K562 (cell line): ENCODE results near the gene PDE6G. TPM values are rescaled to one million over a fixed set of nuclear protein-coding genes. Genes with fewer than 3 reads are reported as not detected.
A peak's percentile ranks its signal among the peaks of the same experiment; 100 is the strongest.

Source experiments
- ATAC-seq: fragments of 200-7000 bp; cut with Tn5 transposase; 3 replicates; pipeline ENCODE4 v1.9.1; 2020; ENCODE audit warnings: moderate library complexity
- BruUV-seq: library from RNA; stranded (reverse); fragments of 400-500 nt; replicated peaks from 2 replicates; lab custom pipeline; 2021; lab: Mats Ljungman, UMichigan
- CTCF ChIA-PET: fragments of 300-600 bp; formaldehyde crosslinking; extraction: SDS; loops from one replicate; lab custom pipeline; 2021; ENCODE audit warnings: low intra/inter-chr PET ratio; lab: Yijun Ruan, JAX
- POLR2A ChIA-PET: fragments of 300-600, 350-650 bp; sonication (Branson Sonifier 250); formaldehyde crosslinking; extraction: SDS; loops from one replicate; lab custom pipeline; 2021; ENCODE audit warnings: antibody characterized with exemption, inconsistent platforms; lab: Yijun Ruan, JAX
- DNase-seq, 4 experiments: peaks; one replicate each; pipeline versions ENCODE4 v3.0.0 to v3.0.0-alpha.2; 2011 to 2018; ENCODE audit warnings: low spot score in 3 of 4, mixed read lengths in 3 of 4; ENCODE audit errors: extremely low read depth in 1 of 4
- FAIRE-seq: peaks from 2 replicates; lab custom pipeline; 2011; peaks lifted over from hg19 to GRCh38; lab: Jason Lieb, UNC
- H2AFZ ChIP-seq: 2 replicates; pipeline ENCODE4 v1.6.0; 2011; ENCODE audit warnings: low read depth, low read length, control low read depth, inconsistent platforms
- H3K27ac ChIP-seq: fragments of 200-600 bp; 3 replicates; pipeline ENCODE4 v1.8.0; 2011; ENCODE audit warnings: low read depth, mild to moderate bottlenecking, control low read depth, inconsistent platforms, low read length, moderate library complexity, mixed read lengths; ENCODE audit errors: extremely low read depth
- H3K27me3 ChIP-seq, 2 experiments: fragments of 300-600 bp in 1 of 2; 2 replicates in 1 of 2; 3 replicates in 1 of 2; pipeline versions ENCODE4 v1.6.0 to v1.8.0; 2011; ENCODE audit warnings: inconsistent platforms in 2 of 2, low read length in 2 of 2, mild to moderate bottlenecking in 1 of 2, mixed read lengths in 1 of 2, moderate library complexity in 1 of 2; ENCODE audit not compliant: control insufficient read depth in 2 of 2, insufficient read depth in 2 of 2
- H3K36me3 ChIP-seq: fragments of 300-600 bp; 3 replicates; pipeline ENCODE4 v1.8.0; 2011; ENCODE audit warnings: mild to moderate bottlenecking, low read length, inconsistent platforms; ENCODE audit not compliant: control insufficient read depth, insufficient read depth
- H3K4me1 ChIP-seq, 2 experiments: fragments of 200-600 bp in 1 of 2; replicated peaks in 1 of 2; 2 replicates in 1 of 2; 3 replicates in 1 of 2; pipeline versions ENCODE4 v1.5.1 to v1.8.0; 2011; ENCODE audit warnings: inconsistent platforms in 2 of 2, low read length in 2 of 2, mild to moderate bottlenecking in 1 of 2, mixed read lengths in 1 of 2, moderate library complexity in 1 of 2; ENCODE audit not compliant: control insufficient read depth in 2 of 2, insufficient read depth in 2 of 2
- H3K4me2 ChIP-seq: 2 replicates; pipeline ENCODE4 v1.6.1; 2011; ENCODE audit warnings: low read length, control low read depth, inconsistent platforms, mixed read lengths; ENCODE audit not compliant: insufficient read depth
- H3K4me3 ChIP-seq: fragments of 200-600 bp; sonication (generic), shearing (Covaris generic); 2 replicates; pipeline ENCODE4 v1.5.1; 2016; ENCODE audit warnings: control low read depth, inconsistent platforms
- H3K79me2 ChIP-seq: fragments of 200-600 bp; 3 replicates; pipeline ENCODE4 v1.8.0; 2011; ENCODE audit warnings: low read length, inconsistent platforms; ENCODE audit not compliant: control insufficient read depth, insufficient read depth
- H3K9ac ChIP-seq, 2 experiments: 2 replicates each; pipeline versions ENCODE4 v1.6.0 to v1.6.1; 2011; ENCODE audit warnings: low read depth in 2 of 2, low read length in 2 of 2, control low read depth in 1 of 2, inconsistent platforms in 1 of 2, mild to moderate bottlenecking in 1 of 2, mixed read lengths in 1 of 2; ENCODE audit not compliant: insufficient read depth in 1 of 2
- H3K9me1 ChIP-seq: one replicate; pipeline ENCODE4 v1.6.0; 2011; ENCODE audit warnings: inconsistent platforms, mild to moderate bottlenecking, low read length, moderate library complexity; ENCODE audit not compliant: control insufficient read depth, insufficient read depth
- H3K9me3 ChIP-seq: replicated peaks from 2 replicates; pipeline ENCODE4 v1.5.1; 2011; ENCODE audit warnings: low read depth, low read length, inconsistent platforms; ENCODE audit not compliant: control insufficient read depth, insufficient read depth
- H4K20me1 ChIP-seq: replicated peaks from 2 replicates; pipeline ENCODE4 v1.6.1; 2011; ENCODE audit warnings: low read length, inconsistent platforms, mixed read lengths; ENCODE audit not compliant: control insufficient read depth, insufficient read depth
- ARID4B ChIP-seq: sonication (generic); formaldehyde crosslinking; IDR thresholded peaks from 2 replicates; pipeline ENCODE4 v1.8.0; 2022; ENCODE audit warnings: mild to moderate bottlenecking, missing genetic modification reagents
- FIP1L1 ChIP-seq: fragments of 200-400 bp; formaldehyde crosslinking; IDR thresholded peaks from 2 replicates; pipeline ENCODE4 v1.6.1; 2018; ENCODE audit warnings: mild to moderate bottlenecking, low read depth, low read length; ENCODE audit not compliant: poor library complexity, severe bottlenecking
- KAT7 ChIP-seq: sonication (generic); formaldehyde crosslinking; IDR thresholded peaks from 2 replicates; pipeline ENCODE4 v1.8.0; 2022; ENCODE audit warnings: missing genetic modification reagents, mild to moderate bottlenecking, borderline replicate concordance
- WGBS: fragments of 100-300 bp; shearing (Covaris generic); methylation state at CpG from one replicate; pipeline ENCODE4 v1.1.6; 2016; ENCODE audit warnings: low coverage, mixed read lengths; ENCODE audit not compliant: insufficient coverage; ENCODE audit errors: missing lambda C conversion rate; 5-methylcytosine and 5-hydroxymethylcytosine counted together
- in situ Hi-C: fragments of 300-500 bp; cut with MboI; formaldehyde crosslinking; loops from 4 replicates; pipeline ENCODE4 v1.15.0; 2018; ENCODE audit warnings: inconsistent platforms, mixed read lengths
- intact Hi-C: fragments of 100-400 bp; cut with micrococcal nuclease; formaldehyde crosslinking; loops from 2 replicates; pipeline ENCODE4 v1.14.2; 2022
- polyA plus RNA-seq, 8 experiments: library from polyadenylated mRNA; depleted of rRNA in 4 of 8; stranded (reverse) in 5 of 8; unstranded in 3 of 8; fragments of >200 nt; fragmentation: Nextera tagmentation in 2 of 8; fragmentation: Illumina TruSeq in 1 of 8; extraction: Ambion mirVana in 2 of 8; extraction: Trizol in 1 of 8; gene quantifications; 2 replicates each; pipeline versions ENCODE4 v1.2.1 to v1.2.3, GENCODE V29; 2011 to 2014; ENCODE audit warnings: inconsistent platforms in 1 of 8, missing spikeins in 1 of 8
- total RNA-seq, 7 experiments: library from RNA; depleted of rRNA in 6 of 7; stranded (reverse); fragments of >200 nt in 6 of 7; fragmentation: Illumina TruSeq in 2 of 7; extraction: Trizol in 2 of 7; gene quantifications; 2 replicates each; pipeline versions ENCODE4 v1.2.1 to v1.2.3, GENCODE V29; 2011 to 2021; ENCODE audit warnings: low replicate concordance in 1 of 7

Gene PDE6G
- total and polyA plus RNA-seq, 9 of the 15 experiments (the other 6 are each of a cell fraction or from before 2014, with no cell fraction given): 0.14 to 0.59 TPM; not detected in 7

GRCh38 chr17:81688616-81689015, 32.3 kb upstream of the PDE6G start:
- intact Hi-C loops: no loop called here
- Histone ChIP-seq H3K4me3 (no peak overlapping the region), H3K79me2 (peaks cover 35% of the 10 kb centered on the region), H3K9ac (no peak overlapping the region), H3K4me2 (no peak overlapping the region), H3K36me3 (peaks cover 88% of the 10 kb centered on the region; the same call in 2 of the 3 replicates), H3K9me3 (no peaks in the 10 kb centered on the region), H3K4me1 (peaks cover 13 to 74% of the 10 kb centered on the region in 2 experiments), H3K27me3 (no peaks in the 10 kb centered on the region), H2AFZ (no peak overlapping the region), H3K9me1 (peaks cover 9% of the 10 kb centered on the region), H4K20me1 (peaks cover 16% of the 10 kb centered on the region; the same call in 1 of the 2 replicates), H3K27ac (no peak overlapping the region)
- TF ChIP-seq ARID4B (CRISPR knock-in tag) (0 out of 2 replicates have a peak, but pooled peaks have one; percentile 29), KAT7 (CRISPR knock-in tag) (no peak), FIP1L1 (no peak)
- ChIA-PET CTCF (no interaction called here), POLR2A (no interaction called here)
- in situ Hi-C loops: no loop called here
- FAIRE-seq (no peak), DNase-seq (no peak), ATAC-seq (no peak)
- 95% methylated on average over 10 of the region's 14 CpGs for WGBS
- BruUV-seq: no TSS peak
